Dendritic cell treated with granulocyte-macrophage colony-stimulating factor and Interleukin-4, amounts not matched to agents 40 ng/mL and 50 ng/mL, for 4 days (primary cell): Measurements from ENCODE around the gene MYT1.
"Not testable (repeated sequence)": the region's sequence is repeated elsewhere in the genome, so short reads cannot be mapped to it uniquely, and the experiment has no call there.

Source experiments
- H3K27ac Mint-ChIP-seq: one replicate; pipeline ENCODE4 v1.8.0; 2022; ENCODE audit warnings: mild to moderate bottlenecking, mixed read lengths
- H3K27me3 Mint-ChIP-seq: one replicate; pipeline ENCODE4 v1.8.0; 2022; ENCODE audit warnings: mild to moderate bottlenecking, mixed read lengths
- H3K36me3 Mint-ChIP-seq: one replicate; pipeline ENCODE4 v1.8.0; 2022; ENCODE audit warnings: low read depth, mixed read lengths
- H3K4me1 Mint-ChIP-seq: one replicate; pipeline ENCODE4 v1.8.0; 2022; ENCODE audit warnings: low read depth, mixed read lengths
- H3K4me3 Mint-ChIP-seq: one replicate; pipeline ENCODE4 v1.8.0; 2022; ENCODE audit warnings: mild to moderate bottlenecking, moderate library complexity, mixed read lengths
- H3K9me3 Mint-ChIP-seq: one replicate; pipeline ENCODE4 v1.8.0; 2022; ENCODE audit warnings: mixed read lengths
- intact Hi-C: fragments of 100-400 bp; cut with micrococcal nuclease; formaldehyde crosslinking; loops from one replicate; pipeline ENCODE4 v1.15.0; 2022

MYT1 gene

DNA sequence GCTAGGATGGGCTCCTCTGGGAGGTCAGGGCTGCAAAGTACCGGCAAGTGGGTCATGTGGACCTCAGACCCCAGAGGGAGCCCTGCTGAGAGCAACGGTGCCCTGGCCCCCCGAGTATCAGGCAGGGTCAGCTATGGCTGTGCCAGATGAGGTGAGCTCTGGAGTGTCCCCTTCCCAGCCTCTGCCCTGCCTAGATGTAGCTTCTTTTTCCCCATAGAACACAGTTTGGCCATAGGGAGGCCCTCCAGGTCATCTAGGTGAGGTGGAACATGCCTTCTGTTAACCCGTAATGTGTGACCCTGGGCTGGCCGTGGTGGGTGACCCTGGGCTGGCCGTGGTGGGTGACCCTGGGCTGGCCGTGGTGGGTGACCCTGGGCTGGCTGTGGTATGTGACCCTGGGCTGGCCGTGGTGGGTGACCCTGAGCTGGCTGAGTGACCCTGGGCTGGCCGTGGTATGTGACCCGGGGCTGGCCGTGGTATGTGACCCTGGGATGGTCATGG lies 70.1 kb downstream of the MYT1 start:
- H3K4me1 Mint-ChIP-seq, result no peaks in the 10 kb centered on the region
- H3K9me3 Mint-ChIP-seq, result no peaks in the 10 kb centered on the region
- H3K27ac Mint-ChIP-seq, result no peak overlapping the region
- peaks cover 2% of the 10 kb centered on the region for H3K27me3 Mint-ChIP-seq
- no peaks in the 10 kb centered on the region for H3K36me3 Mint-ChIP-seq
- intact Hi-C loops, result no loop called here
- H3K4me3 Mint-ChIP-seq, result no peak overlapping the region

DNA sequence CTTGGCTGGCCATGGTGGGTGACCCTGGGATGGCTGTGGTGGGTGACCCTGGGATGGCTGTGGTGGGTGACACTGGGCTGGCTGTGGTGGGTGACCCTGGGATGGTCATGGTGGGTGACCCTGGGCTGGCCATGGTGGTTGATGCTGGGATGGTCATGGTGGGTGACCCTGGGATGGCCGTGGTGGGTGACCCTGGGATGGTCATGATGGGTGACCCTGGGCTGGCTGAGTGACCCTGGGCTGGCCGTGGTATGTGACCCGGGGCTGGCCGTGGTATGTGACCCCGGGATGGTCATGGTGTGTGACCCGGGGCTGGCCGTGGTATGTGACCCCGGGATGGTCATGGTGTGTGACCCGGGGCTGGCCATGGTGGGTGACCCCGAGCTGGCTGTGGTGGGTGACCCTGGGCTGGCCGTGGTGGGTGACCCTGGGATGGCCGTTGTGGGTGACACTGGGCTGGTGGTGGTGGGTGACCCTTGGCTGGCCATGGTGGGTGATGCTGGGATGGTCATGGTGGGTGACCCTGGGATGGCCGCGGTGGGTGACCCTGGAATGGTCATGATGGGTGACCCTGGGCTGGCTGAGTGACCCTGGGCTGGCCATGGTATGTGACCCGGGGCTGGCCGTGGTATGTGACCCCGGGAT lies 70.8 kb downstream of the MYT1 start:
- H3K27ac Mint-ChIP-seq, H3K4me1 Mint-ChIP-seq, H3K9me3 Mint-ChIP-seq, H3K27me3 Mint-ChIP-seq, H3K4me3 Mint-ChIP-seq, H3K36me3 Mint-ChIP-seq, intact Hi-C loops: not testable (repeated sequence)

DNA sequence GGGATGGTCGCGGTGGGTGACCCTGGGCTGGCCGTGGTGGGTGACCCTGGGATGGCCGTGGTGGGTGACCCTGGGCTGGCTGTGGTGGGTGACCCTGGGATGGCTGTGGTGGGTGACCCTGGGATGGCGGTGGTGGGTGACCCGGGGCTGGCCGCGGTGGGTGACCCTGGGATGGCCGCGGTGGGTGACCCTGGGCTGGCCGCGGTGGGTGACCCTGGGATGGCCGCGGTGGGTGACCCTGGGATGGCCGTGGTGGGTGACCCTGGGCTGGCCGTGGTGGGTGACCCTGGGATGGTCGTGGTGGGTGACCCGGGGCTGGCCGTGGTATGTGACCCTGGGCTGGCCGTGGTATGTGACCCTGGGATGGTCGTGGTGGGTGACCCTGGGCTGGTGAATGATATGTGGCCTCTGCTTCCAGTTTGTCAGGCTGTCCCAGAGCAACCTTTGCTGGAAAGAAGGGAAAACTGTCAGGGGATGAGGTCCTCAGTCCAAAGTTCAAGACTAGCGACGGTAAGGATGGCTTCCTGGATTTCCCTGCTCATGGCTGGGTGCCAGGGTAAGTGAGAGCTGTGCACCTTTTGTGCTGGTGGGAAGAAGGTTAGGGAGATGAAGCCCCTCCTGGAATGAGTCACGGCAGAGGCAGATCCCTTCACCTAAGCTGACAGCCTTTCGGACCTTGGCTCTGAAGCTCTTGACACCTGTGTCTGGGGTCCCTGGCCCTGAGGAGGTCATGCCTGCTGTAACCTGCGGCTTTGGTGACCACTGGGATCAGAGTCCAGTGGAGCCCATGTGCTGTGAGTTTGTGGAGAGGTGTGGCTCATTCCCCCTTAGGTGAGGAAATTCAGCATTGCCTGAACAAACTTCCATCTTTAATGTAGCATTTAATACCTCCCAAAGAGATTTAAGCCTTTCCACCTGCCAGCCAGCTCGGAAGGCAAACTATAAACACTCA lies 72.2 kb downstream of the MYT1 start:
- Mint-ChIP-seq H3K27ac (no peak overlapping the region), H3K27me3 (peaks cover 2% of the 10 kb centered on the region), H3K4me1 (no peaks in the 10 kb centered on the region), H3K36me3 (no peaks in the 10 kb centered on the region), H3K9me3 (no peaks in the 10 kb centered on the region), H3K4me3 (no peak overlapping the region)
- intact Hi-C loops, result no loop called here

- no peaks in the 10 kb centered on the region for H3K36me3 Mint-ChIP-seq
- H3K4me1 Mint-ChIP-seq, result no peaks in the 10 kb centered on the region
- peaks cover 7% of the 10 kb centered on the region for H3K27me3 Mint-ChIP-seq
- no peaks in the 10 kb centered on the region for H3K9me3 Mint-ChIP-seq
- H3K4me3 Mint-ChIP-seq, result no peak overlapping the region
- intact Hi-C loops, result no loop called here
- H3K27ac Mint-ChIP-seq, result no peak overlapping the region
These were observed 73.1 kb downstream of the MYT1 start for GRCh38 chr20:64237316-64237715.

DNA sequence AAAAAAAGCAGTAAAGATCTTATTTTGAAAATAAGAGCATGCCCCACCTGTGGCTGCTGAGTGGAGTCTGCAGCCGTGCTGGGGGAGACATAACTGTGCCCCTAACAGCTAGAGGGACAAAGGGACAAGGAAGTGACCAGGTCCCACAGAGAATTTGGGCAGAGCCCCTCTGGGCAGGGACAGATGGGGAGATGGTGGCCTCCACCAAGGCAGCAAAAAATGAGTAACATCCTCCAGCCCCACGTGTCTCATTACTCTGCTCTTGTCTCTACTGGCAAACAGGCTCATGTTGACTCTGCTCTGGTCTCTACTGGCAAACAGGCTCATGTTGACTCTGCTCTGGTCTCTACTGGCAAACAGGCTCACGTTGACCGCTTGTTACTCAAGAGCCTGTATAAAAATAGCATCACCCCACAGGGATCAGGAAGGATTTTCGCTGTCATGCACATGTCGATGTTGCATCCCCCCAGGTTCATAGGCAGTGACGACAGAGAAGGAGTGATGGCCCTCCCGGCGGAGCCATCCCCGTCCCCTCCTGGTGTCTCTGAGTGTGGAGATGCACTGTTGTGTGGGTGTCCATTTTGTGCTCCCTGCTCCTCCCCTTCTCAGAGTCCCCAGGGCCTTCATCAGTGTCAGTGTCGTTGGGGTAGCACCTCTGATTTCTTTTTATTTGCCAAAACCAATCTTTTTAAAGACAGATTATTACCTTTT lies 74.0 kb downstream of the MYT1 start:
- no peak overlapping the region for H3K4me3 Mint-ChIP-seq
- intact Hi-C loops, result no loop called here
- H3K27me3 Mint-ChIP-seq, result peaks cover 10% of the 10 kb centered on the region
- H3K9me3 Mint-ChIP-seq, result no peaks in the 10 kb centered on the region
- no peaks in the 10 kb centered on the region for H3K4me1 Mint-ChIP-seq
- no peaks in the 10 kb centered on the region for H3K36me3 Mint-ChIP-seq
- no peak overlapping the region for H3K27ac Mint-ChIP-seq

GRCh38 chr20:64238851-64239387 lies 74.7 kb downstream of the MYT1 start:
- intact Hi-C loops, result no loop called here
- Mint-ChIP-seq H3K4me3 (no peak overlapping the region), H3K4me1 (no peaks in the 10 kb centered on the region), H3K9me3 (no peaks in the 10 kb centered on the region), H3K27ac (no peak overlapping the region), H3K27me3 (peaks cover 9% of the 10 kb centered on the region), H3K36me3 (no peaks in the 10 kb centered on the region)

DNA sequence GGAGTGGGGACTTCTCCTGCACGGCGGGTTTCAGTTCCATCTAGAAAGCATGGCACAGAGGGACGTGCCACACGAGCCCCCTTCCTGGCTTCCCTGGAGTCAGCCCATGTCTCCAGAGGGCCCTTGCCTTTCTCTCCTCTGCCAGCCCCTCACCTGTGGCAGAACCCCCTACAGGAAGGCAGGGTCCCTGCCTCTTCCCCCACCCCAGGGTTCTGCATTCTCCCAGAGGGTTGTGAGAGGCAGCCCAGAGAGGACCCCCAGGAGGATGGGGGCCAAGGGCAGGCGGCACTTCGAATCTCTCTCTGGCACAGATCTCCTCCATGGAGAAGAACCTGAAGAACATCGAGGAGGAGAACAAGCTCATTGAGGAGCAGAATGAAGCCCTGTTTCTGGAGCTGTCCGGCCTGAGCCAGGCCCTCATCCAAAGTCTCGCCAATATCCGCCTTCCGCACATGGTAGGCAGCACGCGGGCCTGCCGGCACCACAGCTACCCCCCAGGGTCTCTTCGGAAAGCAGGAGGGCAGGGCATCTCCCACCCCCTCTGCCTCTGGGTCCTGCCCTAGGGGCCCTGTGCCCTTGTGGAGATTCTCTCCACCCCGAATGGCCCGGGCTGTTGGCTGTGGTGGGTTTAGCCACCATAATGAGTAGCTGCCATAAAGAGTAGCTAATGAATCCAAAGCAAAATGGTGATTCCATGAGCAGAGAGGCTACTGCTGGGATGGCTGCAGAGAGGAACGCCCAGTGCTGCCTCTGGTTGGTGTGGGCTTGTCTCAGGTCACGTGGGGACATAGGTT lies 75.4 kb downstream of the MYT1 start:
- Mint-ChIP-seq H3K9me3 (no peaks in the 10 kb centered on the region), H3K36me3 (no peaks in the 10 kb centered on the region), H3K27ac (no peak overlapping the region), H3K27me3 (peaks cover 13% of the 10 kb centered on the region), H3K4me1 (no peaks in the 10 kb centered on the region), H3K4me3 (no peak overlapping the region)
- intact Hi-C loops, result no loop called here

GRCh38 chr20:64240243-64241015 lies 76.2 kb downstream of the MYT1 start:
- H3K4me3 Mint-ChIP-seq, result no peak overlapping the region
- H3K36me3 Mint-ChIP-seq, result no peaks in the 10 kb centered on the region
- no peaks in the 10 kb centered on the region for H3K9me3 Mint-ChIP-seq
- intact Hi-C loops, result no loop called here
- H3K4me1 Mint-ChIP-seq, result no peaks in the 10 kb centered on the region
- peaks cover 16% of the 10 kb centered on the region for H3K27me3 Mint-ChIP-seq
- no peak overlapping the region for H3K27ac Mint-ChIP-seq

- Mint-ChIP-seq H3K27me3 (peaks cover 20% of the 10 kb centered on the region), H3K9me3 (no peaks in the 10 kb centered on the region), H3K36me3 (no peaks in the 10 kb centered on the region), H3K27ac (no peak overlapping the region), H3K4me1 (no peaks in the 10 kb centered on the region), H3K4me3 (no peak overlapping the region)
- intact Hi-C loops, result no loop called here
These were observed 76.8 kb downstream of the MYT1 start for GRCh38 chr20:64241061-64241460.

- intact Hi-C loops, result no loop called here
- no peak overlapping the region for H3K4me3 Mint-ChIP-seq
- H3K4me1 Mint-ChIP-seq, result no peaks in the 10 kb centered on the region
- peaks cover 31% of the 10 kb centered on the region for H3K27me3 Mint-ChIP-seq
- no peaks in the 10 kb centered on the region for H3K9me3 Mint-ChIP-seq
- H3K36me3 Mint-ChIP-seq, result no peaks in the 10 kb centered on the region
- no peak overlapping the region for H3K27ac Mint-ChIP-seq
These were observed 77.9 kb downstream of the MYT1 start for GRCh38 chr20:64242003-64242796.

DNA sequence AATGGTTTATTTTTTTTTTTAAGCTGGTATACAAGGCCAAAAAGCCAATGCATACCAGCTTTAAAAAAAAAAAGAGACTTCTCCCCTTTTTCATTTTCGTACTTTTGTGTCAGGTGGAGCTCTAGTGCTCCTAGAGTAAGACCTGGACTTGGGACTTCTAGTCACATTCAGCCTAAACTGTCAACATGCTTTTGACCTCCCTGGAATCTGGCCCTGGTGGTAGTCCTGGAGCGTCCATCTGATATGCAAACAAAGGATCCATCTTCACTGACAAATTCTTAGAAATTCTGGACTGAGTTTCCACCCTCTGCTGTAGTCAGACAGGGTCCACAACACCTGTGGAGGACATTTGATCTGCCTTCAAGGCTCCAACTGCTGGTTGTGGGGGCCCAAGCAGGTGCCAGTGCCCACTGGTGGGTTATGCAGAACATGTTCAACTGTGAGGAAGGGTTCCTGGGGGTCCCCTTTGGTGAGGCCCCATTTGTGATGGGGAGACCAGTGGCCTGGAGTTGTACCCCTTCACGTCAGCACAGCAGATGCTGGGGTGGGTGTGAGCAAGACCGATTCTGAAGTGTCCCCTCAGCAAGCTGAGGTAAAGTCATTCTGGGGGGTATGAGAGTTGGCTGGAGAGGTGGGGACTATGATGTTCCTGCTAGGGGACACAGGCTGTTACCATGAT lies 78.7 kb downstream of the MYT1 start:
- H3K9me3 Mint-ChIP-seq, result no peaks in the 10 kb centered on the region

More for the DNA sequence above, 78.7 kb downstream of the MYT1 start:
- Mint-ChIP-seq H3K36me3 (no peaks in the 10 kb centered on the region), H3K4me1 (no peaks in the 10 kb centered on the region), H3K4me3 (no peak overlapping the region), H3K27me3 (peaks cover 33% of the 10 kb centered on the region), H3K27ac (no peak overlapping the region)
- intact Hi-C loops, result no loop called here
